GM12873 (cell line): ENCODE results near the gene ABCC8.

ENCODE experiments used
- TF ChIP-seq, protein P1 (sequence below): IDR thresholded peaks from 2 replicates; pipeline ENCODE4 v1.5.1; 2012; ENCODE audit warnings: low read depth, mild to moderate bottlenecking, moderate library complexity, low read length, control low read depth; ENCODE audit not compliant: insufficient read depth; ENCODE audit errors: missing control alignments

The ABCC8 gene

DNA sequence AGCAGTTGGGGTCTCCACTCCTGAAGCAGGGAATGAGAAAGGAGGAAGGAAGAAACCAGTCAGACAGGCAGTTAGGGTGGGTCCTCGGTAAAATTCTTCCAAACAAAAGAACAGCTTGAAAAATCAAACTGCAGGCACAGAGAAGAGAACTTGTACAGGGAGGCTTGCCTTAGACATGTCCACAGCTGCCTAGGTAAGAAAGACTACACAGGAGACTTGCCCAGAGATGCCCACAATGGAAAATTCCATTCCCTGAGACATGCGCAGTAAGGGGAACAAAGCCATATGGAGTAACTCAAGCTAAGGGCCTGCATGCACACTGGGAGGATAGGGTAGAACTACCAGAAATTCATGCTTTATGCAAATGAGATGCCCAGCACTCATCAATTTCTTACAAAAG lies 98.0 kb downstream of the ABCC8 start:
- TF ChIP-seq, protein P1, sequence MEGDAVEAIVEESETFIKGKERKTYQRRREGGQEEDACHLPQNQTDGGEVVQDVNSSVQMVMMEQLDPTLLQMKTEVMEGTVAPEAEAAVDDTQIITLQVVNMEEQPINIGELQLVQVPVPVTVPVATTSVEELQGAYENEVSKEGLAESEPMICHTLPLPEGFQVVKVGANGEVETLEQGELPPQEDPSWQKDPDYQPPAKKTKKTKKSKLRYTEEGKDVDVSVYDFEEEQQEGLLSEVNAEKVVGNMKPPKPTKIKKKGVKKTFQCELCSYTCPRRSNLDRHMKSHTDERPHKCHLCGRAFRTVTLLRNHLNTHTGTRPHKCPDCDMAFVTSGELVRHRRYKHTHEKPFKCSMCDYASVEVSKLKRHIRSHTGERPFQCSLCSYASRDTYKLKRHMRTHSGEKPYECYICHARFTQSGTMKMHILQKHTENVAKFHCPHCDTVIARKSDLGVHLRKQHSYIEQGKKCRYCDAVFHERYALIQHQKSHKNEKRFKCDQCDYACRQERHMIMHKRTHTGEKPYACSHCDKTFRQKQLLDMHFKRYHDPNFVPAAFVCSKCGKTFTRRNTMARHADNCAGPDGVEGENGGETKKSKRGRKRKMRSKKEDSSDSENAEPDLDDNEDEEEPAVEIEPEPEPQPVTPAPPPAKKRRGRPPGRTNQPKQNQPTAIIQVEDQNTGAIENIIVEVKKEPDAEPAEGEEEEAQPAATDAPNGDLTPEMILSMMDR = no peak

DNA sequence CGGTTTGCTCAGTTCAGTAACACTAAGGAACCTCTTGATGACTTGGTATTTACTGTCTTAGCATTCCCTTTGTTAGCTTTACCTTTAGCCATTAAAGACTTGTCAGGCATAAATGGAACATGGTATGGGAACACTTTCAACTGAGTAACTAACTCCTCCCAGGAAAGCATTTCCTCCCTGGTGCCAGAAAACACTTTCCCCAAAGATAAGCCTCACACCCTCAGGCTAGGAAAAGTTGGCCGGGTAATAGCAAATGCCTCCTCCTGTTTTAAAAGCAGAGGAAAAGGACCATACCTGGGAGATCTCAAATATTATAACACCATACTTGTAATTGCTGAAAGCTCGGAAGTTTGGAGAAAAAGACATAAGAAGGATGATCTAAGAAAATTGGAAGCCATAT lies 100.2 kb downstream of the ABCC8 start:
- TF ChIP-seq, protein P1 = no peak

DNA sequence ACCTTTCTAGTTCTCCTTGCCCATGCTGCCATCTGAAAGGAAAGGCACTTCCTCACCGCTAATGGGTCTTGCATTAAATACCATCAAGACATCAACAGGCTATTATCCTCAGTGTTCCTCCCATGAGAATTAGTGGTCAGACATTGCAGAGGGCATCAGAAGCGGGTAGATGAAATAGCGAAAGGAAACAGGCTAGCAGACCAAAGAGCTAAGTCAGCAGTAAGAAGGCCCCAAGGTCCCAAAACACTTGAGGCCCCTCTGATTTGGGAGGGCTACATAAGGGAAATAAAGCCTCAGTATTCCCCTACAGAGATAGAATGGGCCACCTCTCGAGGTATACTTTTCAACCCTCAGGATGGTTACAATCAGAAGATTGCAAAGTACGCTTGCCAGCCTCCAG lies 101.1 kb downstream of the ABCC8 start:
- TF ChIP-seq, protein P1 = no peak

DNA sequence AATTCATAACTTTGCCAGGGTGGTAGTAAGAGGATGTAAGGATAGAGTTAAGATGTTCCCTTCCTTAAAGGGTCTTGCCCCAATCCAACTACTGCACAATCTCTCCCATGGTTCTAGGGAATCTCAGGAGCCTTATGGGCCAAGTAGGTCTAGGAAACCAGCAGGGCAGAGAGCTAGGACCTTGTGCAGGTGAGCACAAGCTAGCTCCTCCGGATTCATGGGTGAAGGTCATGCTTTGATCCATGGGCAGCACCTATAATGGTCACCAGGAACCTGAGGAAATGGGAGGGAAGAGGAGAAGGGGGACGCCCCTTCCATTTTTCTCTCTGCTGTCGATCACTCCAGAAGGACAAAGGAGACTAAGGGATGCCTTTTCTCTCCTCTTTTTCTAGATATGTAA lies 105.0 kb downstream of the ABCC8 start:
- TF ChIP-seq, protein P1 = no peak

DNA sequence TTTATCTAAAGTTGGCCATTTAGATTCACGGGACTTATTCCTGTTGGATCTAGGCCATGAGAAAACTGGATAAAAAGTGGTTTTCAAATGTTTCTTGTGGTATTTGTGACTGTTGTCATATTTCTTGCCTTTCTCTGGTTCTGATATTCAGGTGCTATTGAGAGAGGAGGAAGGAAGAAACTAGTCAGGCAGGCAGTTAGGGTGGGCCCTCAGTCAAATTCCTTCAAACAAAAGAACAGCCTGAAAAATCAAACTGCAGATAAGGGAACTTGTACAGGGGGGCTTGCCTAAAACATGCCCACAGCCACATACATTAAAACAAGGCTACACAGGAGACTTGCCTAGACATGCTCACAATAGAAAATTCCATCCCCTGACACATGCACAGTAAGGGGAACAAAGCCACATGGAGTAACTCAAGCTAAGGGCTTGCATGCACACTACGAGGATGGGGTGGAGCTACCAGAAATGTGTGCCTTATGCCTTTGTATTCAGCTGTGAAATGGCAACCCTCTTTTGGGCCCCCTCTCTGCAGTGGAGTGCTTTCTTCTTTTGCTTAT lies 106.9 kb downstream of the ABCC8 start:
- TF ChIP-seq, protein P1 = no peak

DNA sequence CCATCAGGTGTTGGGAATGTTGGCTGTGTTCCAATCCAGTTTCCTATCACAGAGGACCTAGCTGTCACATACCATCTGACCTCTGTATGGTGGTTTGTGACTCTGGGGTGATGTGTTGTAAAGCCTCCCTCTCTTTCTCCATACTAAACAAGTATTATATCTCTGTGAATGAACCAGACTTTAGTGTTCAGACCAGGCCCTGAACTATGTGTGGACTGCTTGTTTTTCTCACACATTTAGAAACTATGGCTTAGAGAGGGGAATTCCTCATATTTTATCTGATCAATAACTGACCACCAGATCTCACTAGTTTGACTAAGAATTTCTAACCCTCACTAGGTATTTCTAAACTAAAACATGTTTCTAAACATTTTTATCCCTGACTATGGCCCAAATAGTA lies 107.6 kb downstream of the ABCC8 start:
- TF ChIP-seq, protein P1 = no peak

DNA sequence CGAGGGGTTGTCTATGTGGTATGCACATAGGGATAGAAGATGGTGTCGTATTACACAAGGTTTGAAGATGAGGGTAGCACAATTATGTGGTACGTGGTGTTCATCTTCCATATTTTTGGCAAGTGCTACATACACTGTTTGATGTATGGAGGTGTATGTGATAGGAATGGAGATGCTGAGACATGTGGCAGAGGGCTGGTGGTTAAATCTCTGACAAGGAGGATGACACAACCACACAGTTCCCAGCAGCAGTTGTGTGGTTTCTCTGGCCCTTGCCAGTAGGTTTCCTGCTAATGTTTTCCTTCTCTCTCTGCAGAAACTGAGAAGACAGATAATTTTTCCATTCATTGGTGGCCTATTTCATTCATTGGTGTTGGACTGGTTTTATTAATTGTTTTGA lies 108.1 kb downstream of the ABCC8 start:
- TF ChIP-seq, protein P1 = no peak
